Measurements from ENCODE around the gene KDM4F.
A peak's percentile ranks its signal among the peaks of the same experiment; 100 is the strongest.

Gene KDM4F

GRCh38 chr11:95065336-95065735 is 16.1 kb downstream of the KDM4F start:
- no peak for DNase-seq (ENCODE audit: low read depth in 2 of 2)

- no peak for DNase-seq (ENCODE audit: low read depth in 2 of 2)
These were observed 17.5 kb downstream of the KDM4F start, which contains the start of gene SRSF8 for GRCh38 chr11:95066716-95067038. Gene SRSF8 (plus strand): TSS chr11:95066919. CDS start chr11:95067227, 308 bp downstream.

- peak; percentile 25 to 49 for DNase-seq (ENCODE audit: low read depth in 2 of 2)
These were observed 18.0 kb downstream of the KDM4F start for GRCh38 chr11:95067039-95067840.

GRCh38 chr11:95067841-95068219 is 18.6 kb downstream of the KDM4F start:
- DNase-seq (ENCODE audit: low read depth in 2 of 2) = no peak

- peak; percentile 9 to 26 for DNase-seq (ENCODE audit: low read depth in 2 of 2)
These were observed 19.3 kb downstream of the KDM4F start for GRCh38 chr11:95068549-95068948.

GRCh38 chr11:95070471-95070870 is 21.2 kb downstream of the KDM4F start:
- DNase-seq (ENCODE audit: low read depth in 2 of 2) = no peak

GRCh38 chr11:95072948-95073347 is 23.7 kb downstream of the KDM4F start:
- DNase-seq (ENCODE audit: low read depth in 2 of 2) = no peak

GRCh38 chr11:95074792-95075563 is 25.8 kb downstream of the KDM4F start:
- DNase-seq (ENCODE audit: low read depth in 2 of 2) = no peak

- no peak for DNase-seq (ENCODE audit: low read depth in 2 of 2)
These were observed 27.2 kb downstream of the KDM4F start for GRCh38 chr11:95076416-95076815.

- no peak for DNase-seq (ENCODE audit: low read depth in 2 of 2)
These were observed 27.8 kb downstream of the KDM4F start for GRCh38 chr11:95076981-95077380.

GRCh38 chr11:95078526-95078925 is 29.3 kb downstream of the KDM4F start:
- DNase-seq (ENCODE audit: low read depth in 2 of 2) = no peak

GRCh38 chr11:95081010-95081409 is 31.8 kb downstream of the KDM4F start:
- no peak for DNase-seq (ENCODE audit: low read depth in 2 of 2)

- no peak for DNase-seq (ENCODE audit: low read depth in 2 of 2)
These were observed 32.2 kb downstream of the KDM4F start for GRCh38 chr11:95081412-95081811.

GRCh38 chr11:95082576-95083001 is 33.4 kb downstream of the KDM4F start:
- no peak for DNase-seq (ENCODE audit: low read depth in 2 of 2)

GRCh38 chr11:95084509-95084908 is 35.3 kb downstream of the KDM4F start:
- no peak for DNase-seq (ENCODE audit: low read depth in 2 of 2)

- DNase-seq (ENCODE audit: low read depth in 2 of 2) = no peak
These were observed 36.0 kb downstream of the KDM4F start for GRCh38 chr11:95085117-95085816.

GRCh38 chr11:95086151-95086550 is 36.9 kb downstream of the KDM4F start:
- no peak for DNase-seq (ENCODE audit: low read depth in 2 of 2)

GRCh38 chr11:95086836-95087570 is 37.8 kb downstream of the KDM4F start:
- no peak for DNase-seq (ENCODE audit: low read depth in 2 of 2)

GRCh38 chr11:95088946-95089619 is 39.9 kb downstream of the KDM4F start:
- DNase-seq (ENCODE audit: low read depth in 2 of 2) = no peak

GRCh38 chr11:95089620-95090542 is 40.7 kb downstream of the KDM4F start, which contains the start of gene ENDOD1:
Gene ENDOD1 (plus strand): TSS chr11:95089846. CDS start chr11:95089928, 82 bp downstream.
- peak; percentile 63 to 67 for DNase-seq (ENCODE audit: low read depth in 2 of 2)
